HK-2 (cell line): ENCODE results near the gene CXorf58.
"Not testable (repeated sequence)": the region's sequence is repeated elsewhere in the genome, so short reads cannot be mapped to it uniquely, and the experiment has no call there.

Experiments used
- DNase-seq: peaks from one replicate; pipeline ENCODE4 v3.0.0-alpha.2; 2018; ENCODE audit not compliant: unreplicated experiment

CXorf58 gene, protein sequence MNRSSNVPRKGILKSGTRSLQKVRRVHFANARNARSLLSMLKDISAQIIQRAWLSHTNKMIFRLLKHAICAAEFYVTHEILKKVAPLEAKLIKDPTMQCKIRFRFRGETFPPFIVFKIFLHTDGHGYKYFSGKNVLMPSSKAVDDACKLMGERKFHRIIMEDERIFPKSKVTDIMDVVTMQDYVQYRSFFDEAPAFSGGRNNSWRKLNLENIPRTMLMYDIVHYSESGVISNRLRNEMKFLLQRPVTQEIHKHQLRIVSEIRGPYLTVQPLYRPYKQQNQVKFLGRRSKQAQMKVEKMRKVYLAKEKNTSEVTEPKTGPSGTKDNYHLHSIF

DNA sequence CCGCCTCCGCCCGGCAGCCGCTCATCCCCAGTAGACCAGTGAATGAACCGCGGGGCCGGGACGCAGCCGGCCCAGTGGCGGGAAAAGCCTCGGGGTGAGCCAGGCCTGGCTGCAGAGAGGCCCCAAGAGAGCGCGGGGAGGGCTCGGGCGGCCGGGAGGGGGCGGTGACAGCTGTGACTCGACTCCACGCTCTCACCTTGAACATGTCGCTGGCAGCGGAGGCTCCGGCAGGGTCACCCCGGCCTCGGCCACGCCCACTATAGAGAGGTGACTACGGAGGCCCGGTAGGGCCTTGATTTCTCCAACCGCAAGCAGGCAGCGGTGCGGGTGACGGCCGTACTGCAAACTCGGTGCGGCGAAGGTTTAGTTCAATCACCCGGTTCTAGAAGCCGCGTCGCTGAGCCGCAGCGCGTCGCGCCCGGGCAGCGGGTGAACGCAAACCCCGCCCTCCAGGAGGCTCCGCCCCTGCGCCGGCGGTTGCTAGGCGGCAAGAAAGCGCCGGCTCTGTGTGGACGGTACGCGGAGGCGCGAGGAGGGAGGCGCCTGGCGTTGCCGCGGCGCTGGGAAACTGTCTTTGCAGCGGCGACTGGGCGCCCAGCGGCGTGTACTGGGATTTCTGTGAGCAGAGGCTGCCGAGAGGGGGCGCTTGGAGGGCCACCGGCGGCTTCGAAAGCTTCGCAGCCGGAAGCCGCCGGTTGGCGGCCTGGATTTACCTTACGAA is at the start of gene CXorf58, which contains the start of gene APOO:
TSS of gene CXorf58 (plus strand) at position 509 of the 721 bp plus-strand sequence. CDS start 2,297 bp downstream, outside the sequence.
TSS of gene APOO (minus strand) at position 441 of the 721 bp plus-strand sequence. CDS start at position 205, 236 bp downstream.
- peak; percentile 92 for DNase-seq

DNA sequence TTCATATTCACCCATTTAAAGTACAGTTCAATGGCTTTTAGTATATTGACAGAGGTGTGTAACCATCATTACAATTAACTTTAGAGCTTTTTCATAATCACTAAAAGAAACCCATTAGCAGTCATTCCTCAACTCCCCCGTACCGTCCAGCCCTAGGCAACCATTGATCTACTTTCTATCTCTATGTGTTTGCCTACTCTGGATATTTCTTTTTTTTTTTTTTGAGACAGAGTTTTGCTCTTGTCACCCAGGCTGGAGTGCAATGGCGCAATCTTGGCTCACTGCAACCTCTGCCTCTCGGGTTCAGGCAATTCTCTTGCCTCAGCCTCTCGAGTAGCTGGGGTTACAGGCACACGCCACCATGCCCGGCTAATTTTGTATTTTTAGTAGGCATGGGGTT is 48.6 kb upstream of the CXorf58 start:
- DNase-seq: not testable (repeated sequence)

DNA sequence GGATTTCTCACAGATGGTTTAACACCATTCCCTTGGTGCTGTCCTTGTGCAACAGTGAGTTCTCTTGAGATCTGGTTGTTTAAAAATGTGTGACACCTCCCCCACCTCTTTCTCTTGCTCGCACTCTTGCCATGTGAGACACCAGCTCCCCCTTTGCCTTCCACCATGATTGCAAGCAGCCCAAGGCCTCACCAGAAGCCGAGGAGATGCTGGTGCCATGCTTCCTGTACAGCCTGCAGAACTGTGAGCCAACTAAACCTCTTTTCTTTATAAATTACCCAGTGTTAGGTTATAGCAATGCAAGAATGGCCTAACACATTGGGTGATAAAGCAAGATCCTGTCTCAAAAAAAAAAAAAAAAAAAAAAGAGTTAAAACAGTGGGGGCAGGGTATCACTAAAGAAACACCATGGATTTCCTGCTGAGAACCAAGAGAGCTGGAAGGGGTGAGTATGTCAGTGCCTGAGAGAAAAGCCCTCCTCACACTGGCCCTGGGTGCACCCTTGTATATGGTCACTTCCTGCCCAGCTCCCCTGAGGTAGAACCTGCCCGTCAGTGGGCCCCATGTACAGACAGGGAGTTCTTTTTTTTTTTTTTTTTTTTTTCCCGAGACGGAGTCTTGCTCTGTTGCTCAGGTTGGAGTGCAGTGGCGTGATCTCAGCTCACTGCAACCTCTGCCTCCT is 46.5 kb upstream of the CXorf58 start:
- DNase-seq: no peak

DNA sequence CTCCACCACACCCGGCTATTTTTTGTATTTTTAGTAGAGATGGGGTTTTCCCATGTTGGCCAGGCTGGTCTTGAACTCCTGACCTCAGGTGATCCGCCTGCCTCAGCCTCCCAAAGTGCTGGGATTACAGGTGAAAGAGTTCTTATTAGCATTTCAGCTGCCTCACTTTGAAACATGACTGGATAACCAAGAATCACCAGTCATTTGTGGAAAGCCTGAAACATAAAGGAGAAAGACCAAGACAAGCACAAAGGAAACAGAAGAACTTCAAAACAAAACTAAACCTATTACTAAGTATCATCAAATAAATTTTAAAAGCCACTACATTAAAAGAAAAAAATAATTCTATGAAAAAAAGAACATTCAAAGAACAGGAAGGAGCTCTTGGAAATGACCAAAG is 45.9 kb upstream of the CXorf58 start:
- DNase-seq: not testable (repeated sequence)

DNA sequence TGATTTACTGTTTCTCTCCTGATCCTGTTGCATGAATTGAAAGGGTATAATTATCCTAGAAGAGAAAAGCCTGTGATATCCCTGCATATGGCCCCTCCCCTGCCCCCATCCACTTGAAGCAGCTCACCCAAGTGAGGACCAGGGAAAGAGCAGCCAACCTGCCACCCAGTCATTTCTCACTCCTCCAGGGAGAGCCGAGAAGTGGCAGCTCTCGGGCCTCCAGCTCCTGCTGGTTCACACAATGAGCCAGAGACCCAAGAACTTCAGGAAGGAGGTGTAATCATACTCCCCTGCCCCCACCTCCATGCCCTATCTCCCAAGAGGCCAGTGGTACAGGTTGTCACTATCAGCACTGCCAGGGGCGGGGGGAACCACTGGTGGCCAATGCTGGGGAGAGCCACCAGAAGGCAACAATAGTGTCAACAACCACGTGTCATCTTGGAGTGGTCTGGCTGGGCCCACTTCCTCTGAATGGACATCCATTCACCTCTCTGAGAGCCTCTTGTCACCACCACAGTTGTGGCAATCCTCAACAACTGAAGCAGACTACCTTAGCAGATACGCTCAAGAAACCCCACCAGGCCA is 43.0 kb upstream of the CXorf58 start:
- no peak for DNase-seq

DNA sequence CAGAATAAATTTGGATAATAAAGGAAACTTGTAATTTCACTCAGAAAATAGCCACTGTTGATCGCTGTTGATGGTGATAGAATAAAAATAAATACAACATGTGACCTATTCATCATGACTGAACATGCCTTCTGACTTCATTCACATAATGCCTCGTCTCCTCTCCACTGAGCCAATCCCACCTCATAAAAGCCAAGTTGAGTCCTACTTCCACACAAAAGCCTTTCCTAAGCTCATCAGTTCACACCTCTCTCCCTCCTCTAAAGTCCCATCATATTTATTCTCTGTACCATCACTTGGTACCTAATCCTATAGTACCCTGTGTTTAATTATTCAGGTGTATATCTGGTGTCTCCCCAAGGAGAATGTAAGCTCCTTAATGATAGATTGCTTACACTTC is 37.8 kb upstream of the CXorf58 start:
- no peak for DNase-seq

DNA sequence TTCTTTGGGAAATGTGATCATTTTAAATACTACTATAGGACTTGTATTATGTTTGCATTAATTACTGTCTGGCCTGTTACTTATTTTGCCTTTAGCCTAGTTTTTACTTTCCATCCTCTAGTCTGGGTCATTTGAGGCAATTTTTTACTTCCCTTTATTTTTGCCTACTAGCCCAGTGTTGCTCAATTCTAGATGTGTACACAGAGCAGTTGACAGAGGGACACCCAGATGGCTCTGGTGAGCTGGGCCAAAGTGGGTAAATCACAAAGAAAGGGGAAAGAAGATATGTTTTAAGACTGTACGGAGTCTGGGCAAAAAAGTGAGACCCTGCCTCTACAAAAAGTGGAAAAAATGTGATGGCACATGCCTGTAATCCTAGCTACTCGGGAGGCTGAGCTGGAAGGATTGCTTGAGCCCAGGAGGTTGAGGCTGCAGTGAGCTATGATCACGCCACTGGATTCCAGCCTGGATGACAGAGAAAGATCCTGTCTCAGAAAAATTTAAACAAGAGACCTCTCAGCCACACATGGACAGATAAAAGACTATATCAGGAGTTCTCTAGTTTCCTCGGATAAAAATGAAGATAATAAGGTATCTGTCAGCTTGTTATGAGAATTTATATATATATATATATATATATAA is 35.8 kb upstream of the CXorf58 start:
- no peak for DNase-seq

DNA sequence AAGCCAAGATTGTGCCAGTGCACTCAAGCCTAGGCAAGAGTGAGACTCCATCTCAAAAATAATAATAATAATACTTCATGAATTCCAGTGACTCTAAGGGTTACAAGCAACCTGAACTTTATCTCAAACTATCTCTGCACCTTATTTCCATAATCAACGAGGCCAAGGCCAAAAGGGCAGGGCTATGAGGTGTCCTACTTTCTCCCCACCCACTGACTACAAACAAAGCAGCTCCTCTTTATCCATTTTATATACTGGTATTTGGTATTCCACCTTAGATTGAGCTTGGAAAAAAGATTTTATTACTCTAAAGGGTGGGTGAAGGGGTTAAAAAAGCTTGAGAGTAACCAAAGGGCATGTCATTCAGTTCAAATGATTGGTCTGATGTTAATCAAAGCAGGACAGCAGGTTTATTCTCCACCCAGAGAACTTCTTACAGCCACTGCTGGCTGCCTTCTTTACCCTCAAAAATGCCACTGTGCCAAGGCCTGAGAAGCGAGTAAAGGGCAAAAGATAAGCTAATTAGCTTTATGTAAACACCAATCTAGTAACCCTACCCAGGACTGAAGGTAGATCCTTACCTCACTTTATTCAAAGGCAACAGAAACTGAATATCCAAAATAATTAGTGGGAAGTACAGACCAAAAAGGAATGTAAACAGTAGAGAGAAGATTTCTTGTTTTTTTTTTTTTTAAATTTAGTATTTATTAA is 28.3 kb upstream of the CXorf58 start:
- no peak for DNase-seq

DNA sequence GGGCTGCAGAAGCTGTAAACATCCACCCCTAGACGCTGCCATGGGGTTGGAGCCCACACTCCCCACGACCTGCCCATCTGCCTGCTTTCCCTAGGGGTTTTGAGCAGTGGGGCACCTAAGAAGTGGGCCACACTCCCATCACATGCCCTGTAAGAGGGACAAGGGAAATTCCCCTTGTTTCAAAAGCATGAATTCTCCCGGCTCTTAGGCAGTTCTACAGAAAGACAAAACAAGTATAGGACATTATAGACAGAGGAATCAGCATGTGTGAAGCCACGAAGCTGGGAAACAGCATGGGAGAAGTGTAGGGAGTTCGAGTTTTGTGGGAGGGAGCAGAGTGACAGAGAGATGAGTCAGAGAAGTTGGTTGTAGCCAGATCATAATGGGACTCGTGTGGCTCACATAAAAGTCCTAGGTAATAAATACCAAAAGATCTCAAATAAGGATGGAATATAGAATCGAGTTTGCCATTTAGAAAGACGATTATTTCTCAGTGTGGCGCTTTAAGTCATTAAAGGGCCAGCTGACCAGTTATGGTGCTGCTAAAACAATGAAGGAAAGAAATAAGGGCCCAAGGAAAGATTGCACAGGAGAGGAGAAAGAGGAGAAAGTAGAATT is 24.0 kb upstream of the CXorf58 start:
- peak; percentile 54 for DNase-seq

DNA sequence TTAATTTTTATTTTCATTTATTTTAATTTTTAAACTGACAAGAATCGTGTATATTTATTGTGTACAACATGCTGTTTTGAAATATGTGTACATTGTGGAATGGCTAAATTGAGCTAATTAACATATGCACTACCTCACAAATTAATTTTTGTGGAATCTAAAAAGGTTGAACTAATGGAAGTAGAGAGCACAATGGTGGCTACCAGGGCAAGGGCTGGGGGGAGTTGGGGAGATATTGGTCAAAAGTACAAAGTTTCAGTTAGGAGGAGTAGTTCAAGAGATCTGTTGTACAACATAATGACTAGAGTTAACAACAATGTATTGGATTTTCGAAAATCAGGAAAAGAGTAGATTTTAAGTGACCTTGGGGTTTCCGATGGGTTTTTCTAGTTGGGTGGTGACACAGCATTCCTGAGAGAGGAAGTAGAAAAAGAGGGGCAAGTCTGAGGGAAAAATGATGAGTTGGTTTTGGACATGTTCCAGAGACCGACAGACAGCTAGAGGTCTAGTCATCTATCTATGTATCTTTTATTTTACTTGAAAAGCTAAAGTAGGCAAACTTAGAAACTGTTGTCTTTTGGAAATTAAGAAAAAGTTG is 23.3 kb upstream of the CXorf58 start:
- peak; percentile 25 for DNase-seq

DNA sequence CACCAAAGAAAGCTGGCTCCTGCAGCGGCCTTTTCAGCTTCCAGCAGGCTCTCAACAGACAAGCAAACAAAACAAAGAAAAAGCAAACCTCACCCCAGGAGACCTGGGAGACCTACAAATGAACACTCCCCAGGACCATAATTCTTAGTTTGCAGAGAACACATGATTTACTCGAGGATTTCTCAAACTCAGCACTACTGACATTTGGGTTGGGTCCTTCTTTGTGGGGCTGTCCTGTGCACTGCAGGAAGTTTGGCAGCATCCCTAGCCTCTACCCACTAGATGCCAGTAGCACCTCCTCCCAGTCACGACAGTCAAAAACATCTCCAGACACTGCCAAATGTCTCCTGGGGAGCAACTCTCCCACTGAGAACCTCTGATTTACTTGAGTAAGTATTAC is 22.0 kb upstream of the CXorf58 start:
- no peak for DNase-seq

DNA sequence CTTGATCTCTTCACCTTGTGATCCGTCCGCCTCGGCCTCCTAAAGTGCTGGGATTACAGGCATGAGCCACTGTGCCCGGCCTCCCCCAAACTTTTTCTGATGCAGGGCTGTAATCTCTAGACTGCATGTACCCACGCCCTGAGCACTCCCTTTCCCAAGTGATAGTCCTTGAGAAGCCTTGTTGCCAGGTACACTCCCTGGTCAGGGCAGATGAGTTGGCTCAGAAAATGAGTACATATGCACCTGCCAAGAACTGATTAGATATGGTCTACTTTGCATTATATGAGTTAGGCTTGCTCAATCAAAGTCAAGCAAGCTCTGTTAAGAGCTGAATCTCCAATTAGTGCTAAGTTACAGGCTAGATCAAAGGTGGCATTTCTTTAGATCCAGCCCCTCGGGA is 20.4 kb upstream of the CXorf58 start:
- no peak for DNase-seq

DNA sequence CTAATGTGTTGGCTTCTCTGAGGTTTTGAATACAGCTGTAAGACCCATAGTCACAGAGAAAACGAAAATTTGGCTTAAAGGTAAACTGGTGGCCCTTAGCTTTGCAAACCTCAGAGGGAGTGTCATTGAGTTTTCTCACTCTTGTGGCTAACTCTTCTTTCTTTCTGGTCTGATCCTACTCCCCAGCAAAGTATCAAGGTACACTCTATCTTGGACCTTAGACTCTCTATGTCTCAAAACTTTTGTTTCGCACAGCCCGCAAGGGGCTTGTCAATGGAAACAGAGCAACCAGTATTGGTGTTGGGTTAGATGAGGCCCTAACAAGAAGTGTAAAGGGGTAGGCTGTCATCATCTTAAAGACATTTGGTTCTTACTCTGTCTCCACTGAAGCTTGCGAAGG is 19.9 kb upstream of the CXorf58 start:
- no peak for DNase-seq

DNA sequence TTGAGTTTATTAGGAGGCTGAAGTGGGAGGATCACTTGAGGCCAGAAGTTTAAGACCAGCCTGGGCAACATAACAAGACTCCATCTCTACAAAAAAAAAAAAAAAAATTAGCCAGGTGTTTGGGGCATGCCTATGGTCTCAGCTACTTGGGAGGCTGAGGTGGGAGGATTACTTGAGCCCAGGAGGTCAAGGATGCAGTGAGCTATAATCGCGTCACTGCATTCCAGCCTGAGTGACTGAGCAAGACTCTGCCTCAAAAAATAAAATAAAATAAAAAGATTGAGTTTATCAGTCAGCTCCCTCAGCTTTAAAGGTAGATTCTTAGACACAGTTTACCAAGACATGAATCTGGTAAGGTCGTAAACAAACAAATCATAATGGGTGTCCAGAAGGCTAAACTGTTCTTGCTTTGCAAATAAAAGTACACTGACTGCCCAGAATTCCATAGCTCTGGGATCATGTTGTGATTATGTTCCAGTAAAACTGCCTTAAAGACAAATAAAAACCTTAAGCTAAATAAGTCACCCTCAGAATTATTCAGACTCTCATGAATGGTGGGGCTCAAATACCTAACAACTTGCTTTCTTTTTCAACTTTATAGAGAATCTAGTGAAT is 18.8 kb upstream of the CXorf58 start:
- no peak for DNase-seq

DNA sequence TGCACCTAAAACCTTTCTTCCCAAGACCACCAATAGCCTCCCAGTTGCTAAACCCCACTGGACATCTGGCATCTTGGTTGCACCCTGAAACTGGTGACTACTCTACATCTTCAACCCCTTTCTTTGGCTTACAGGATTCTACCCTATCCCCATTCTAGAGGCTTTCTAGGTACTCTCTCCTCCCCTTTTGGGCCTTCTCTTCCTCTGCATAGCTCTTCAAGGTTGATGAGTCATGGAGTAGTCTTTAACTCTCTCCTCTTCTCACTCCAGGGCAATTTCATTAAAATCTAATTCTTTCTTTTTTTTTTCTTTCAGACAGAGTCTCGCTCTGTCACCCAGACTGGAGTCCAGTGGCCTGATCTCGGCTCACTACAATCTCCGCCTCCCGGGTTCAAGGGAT is 16.9 kb upstream of the CXorf58 start:
- no peak for DNase-seq

DNA sequence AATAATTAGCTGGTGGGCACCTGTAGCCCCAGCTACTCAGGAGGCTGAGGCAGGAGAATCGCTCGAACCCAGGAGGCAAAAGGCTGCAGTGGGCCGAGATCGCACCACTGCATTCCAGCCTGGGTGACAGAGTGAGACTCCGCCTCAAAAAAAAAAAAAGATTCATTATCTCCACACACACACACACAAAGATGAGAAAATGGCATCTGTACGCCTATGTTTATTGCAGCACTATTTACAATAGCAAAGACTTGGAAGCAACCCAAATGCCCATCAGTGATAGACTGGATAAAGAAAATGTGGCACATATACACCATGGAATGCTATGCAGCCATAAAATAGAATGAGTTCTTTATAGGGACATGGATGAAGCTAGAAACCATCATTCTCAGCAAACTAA is 12.8 kb upstream of the CXorf58 start:
- DNase-seq: not testable (repeated sequence)

DNA sequence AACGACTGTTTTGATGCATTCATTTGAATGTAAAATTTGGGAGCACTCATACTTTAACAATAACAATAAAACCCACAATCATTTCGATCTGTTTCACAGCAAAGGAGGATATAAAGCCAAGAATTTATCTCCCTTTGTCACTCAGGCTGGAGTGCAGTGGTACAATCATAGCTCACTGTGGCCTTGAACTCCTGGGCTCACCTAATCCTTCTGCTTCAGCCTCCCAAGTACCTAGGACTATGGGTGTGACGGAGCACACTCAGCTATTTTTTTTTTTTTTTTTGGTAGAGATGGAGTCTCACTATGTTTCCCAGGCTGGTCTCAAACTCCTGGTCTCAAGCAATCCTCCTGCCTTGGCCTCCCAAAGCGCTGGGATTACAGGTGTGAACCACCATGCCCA is 11.3 kb upstream of the CXorf58 start:
- not testable (repeated sequence) for DNase-seq

DNA sequence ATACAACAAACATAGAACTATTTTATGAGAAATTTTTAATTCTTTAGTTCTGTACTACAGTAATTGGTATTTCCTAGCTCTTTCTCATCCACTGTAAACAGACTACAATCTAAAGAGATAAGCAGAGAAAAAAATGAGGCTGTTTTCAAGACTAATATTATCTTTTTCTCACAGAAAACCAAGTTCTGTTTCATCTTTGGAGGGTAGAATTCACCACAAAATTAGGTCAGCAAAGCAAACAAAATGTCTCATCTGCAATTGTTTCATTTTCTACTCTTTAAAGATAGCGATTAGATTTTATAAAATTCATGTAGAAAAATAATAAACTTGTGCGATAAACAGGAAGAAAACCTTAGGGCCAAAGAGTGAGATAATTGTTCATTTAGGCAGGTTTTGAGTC is 10.8 kb upstream of the CXorf58 start:
- no peak for DNase-seq

DNA sequence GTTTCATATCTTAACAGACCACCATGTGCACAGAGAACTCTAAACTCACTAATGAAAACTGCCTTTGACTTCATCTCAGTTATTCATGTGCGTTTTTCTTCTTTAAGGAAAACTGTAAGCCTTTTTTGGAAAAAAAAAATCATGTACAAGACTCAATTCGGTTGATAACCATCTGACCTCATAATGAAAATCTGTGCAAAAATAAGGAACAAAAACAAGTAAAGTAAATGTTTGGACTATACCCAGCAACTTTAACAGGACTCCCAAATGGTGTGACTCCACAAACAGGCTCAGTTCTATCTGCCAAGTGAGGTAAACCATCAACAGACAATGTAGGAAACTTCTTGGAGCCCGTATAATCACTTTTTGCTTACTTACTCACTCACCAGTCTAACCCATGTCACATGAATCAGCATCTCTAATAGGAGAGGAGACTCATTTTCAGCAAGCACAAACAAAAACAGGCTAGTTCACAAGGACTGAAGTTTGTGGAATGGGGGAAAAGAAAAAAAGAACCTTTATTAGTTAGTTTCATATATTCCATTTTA is 9.3 kb upstream of the CXorf58 start:
- no peak for DNase-seq
